ENCODE measurements around the gene GREB1. TPM values are rescaled to one million over a fixed set of nuclear protein-coding genes. Genes with fewer than 3 reads are reported as not detected.

Gene GREB1
- total RNA-seq, 1 experiment from 2014 or later, result 16.5 TPM

DNA sequence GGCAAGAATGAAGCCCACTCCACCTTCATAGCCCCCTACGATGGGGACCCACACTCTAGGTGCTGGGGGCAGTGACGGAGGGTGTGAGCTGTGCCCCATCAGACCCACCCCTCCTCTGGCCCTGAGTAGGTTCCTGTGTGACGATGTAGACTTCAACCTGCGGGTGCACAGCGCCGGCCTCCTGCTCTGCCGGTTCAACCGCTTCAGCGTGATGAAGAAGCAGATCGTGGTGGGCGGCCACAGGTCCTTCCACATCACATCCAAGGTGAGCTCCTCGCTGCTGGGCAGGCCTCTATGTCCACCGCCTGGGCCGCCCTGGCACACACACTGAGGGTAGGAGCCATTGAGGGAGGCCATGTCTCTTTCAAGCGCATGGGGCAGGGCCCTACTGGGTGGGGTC is 101.3 kb downstream of the GREB1 start:
- Histone ChIP-seq H2BK20ac (ENCODE audit: low read depth, low read length, poor library complexity, severe bottlenecking) (no peak overlapping the region), H3T11ph (ENCODE audit: low read length) (no peak overlapping the region), H3K27me3 (ENCODE audit: insufficient read depth, low read length) (no peaks in the 10 kb centered on the region), H3K79me1 (ENCODE audit: insufficient read depth, low read depth, low read length, poor library complexity, severe bottlenecking) (no peaks in the 10 kb centered on the region), H4K8ac (replicated peaks; ENCODE audit: insufficient read length, low read depth, low read length) (no peak overlapping the region), H3K9me3 (ENCODE audit: control insufficient read depth, low read depth, low read length) (no peaks in the 10 kb centered on the region), H3K79me2 (ENCODE audit: insufficient read depth, low read length) (no peaks in the 10 kb centered on the region), H3K23ac (ENCODE audit: insufficient read length, low read depth, low read length) (no peak overlapping the region), H2BK5ac (ENCODE audit: insufficient read length, low read length) (no peak overlapping the region), H3K4ac (ENCODE audit: low read depth, low read length) (no peak overlapping the region), H4K5ac (ENCODE audit: insufficient read length, low read depth, low read length) (no peak overlapping the region), H3K9ac (ENCODE audit: extremely low read depth, insufficient read length, low read length) (no peak overlapping the region), H3K4me2 (ENCODE audit: insufficient read depth, insufficient read length, low read length) (no peak overlapping the region), H2BK120ac (ENCODE audit: low read depth, low read length, poor library complexity, severe bottlenecking) (no peak overlapping the region), H3K18ac (ENCODE audit: insufficient read length, low read depth, low read length) (no peak overlapping the region), H2AK5ac (ENCODE audit: insufficient read length, low read length) (no peak overlapping the region), H2BK15ac (ENCODE audit: low read depth, low read length) (no peak overlapping the region), H3K14ac (ENCODE audit: insufficient read depth, low read length) (no peak overlapping the region), H3K4me1 (ENCODE audit: insufficient read depth, low read length) (no peaks in the 10 kb centered on the region), H2BK12ac (ENCODE audit: insufficient read length, low read depth, low read length) (no peak overlapping the region), H2AFZ (ENCODE audit: low read length) (no peak overlapping the region), H4K91ac (ENCODE audit: insufficient read length, low read depth, low read length) (no peak overlapping the region), H3K23me2 (ENCODE audit: insufficient read length, low read depth, low read length, poor library complexity, severe bottlenecking) (no peaks in the 10 kb centered on the region), H4K20me1 (ENCODE audit: control insufficient read depth, insufficient read depth, insufficient read length) (no peaks in the 10 kb centered on the region), H3K56ac (ENCODE audit: insufficient read length, low read depth, low read length) (no peak overlapping the region), H3K27ac (ENCODE audit: insufficient read length, low read depth, low read length) (no peak overlapping the region)
- WGBS (ENCODE audit: extremely low coverage, insufficient read length, low lambda C conversion rate), result no CpG with 5 or more reads among the region's 15 CpGs
- DNase-seq, result no peak
- H3K27ac Mint-ChIP-seq, result no peak overlapping the region
- no peaks in the 10 kb centered on the region for H3K9me3 Mint-ChIP-seq
- H3K36me3 Mint-ChIP-seq (ENCODE audit: insufficient read depth in 1 of 3, low read depth in 3 of 3), result peaks cover 22 to 40% (median 31%) of the 10 kb centered on the region in 3 experiments
- H3K27me3 Mint-ChIP-seq (ENCODE audit: low read depth), result no peaks in the 10 kb centered on the region; the same call in 1 of the 2 replicates
- TF ChIP-seq, protein P1, sequence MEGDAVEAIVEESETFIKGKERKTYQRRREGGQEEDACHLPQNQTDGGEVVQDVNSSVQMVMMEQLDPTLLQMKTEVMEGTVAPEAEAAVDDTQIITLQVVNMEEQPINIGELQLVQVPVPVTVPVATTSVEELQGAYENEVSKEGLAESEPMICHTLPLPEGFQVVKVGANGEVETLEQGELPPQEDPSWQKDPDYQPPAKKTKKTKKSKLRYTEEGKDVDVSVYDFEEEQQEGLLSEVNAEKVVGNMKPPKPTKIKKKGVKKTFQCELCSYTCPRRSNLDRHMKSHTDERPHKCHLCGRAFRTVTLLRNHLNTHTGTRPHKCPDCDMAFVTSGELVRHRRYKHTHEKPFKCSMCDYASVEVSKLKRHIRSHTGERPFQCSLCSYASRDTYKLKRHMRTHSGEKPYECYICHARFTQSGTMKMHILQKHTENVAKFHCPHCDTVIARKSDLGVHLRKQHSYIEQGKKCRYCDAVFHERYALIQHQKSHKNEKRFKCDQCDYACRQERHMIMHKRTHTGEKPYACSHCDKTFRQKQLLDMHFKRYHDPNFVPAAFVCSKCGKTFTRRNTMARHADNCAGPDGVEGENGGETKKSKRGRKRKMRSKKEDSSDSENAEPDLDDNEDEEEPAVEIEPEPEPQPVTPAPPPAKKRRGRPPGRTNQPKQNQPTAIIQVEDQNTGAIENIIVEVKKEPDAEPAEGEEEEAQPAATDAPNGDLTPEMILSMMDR (conservative IDR thresholded peaks at IDR 0.05), result no peak
- H3K4me1 Mint-ChIP-seq, result peaks cover 0 to 3% of the 10 kb centered on the region in 2 experiments; a peak in 1 of 4 replicates
- H3K4me3 Mint-ChIP-seq, result no peak overlapping the region
